Progenitor cell of endocrine pancreas (in vitro differentiated cells): ENCODE measurements around the gene HOXC6. TPM values are rescaled to one million over a fixed set of nuclear protein-coding genes. Genes with fewer than 3 reads are reported as not detected.

ENCODE experiments used
- DNase-seq: peaks from one replicate; pipeline ENCODE4 v3.0.0; 2021; ENCODE audit warnings: low spot score; ENCODE audit not compliant: unreplicated experiment
- H3K27ac Mint-ChIP-seq: 2 replicates; pipeline ENCODE4 v1.8.0; 2021; ENCODE audit warnings: mild to moderate bottlenecking, moderate library complexity, mixed read lengths
- H3K27me3 Mint-ChIP-seq: 2 replicates; pipeline ENCODE4 v1.8.0; 2021; ENCODE audit warnings: mixed read lengths
- H3K36me3 Mint-ChIP-seq: 2 replicates; pipeline ENCODE4 v1.8.0; 2022; ENCODE audit warnings: mixed read lengths; ENCODE audit not compliant: insufficient read depth
- H3K4me1 Mint-ChIP-seq: 2 replicates; pipeline ENCODE4 v1.8.0; 2021; ENCODE audit warnings: low read depth, mixed read lengths
- H3K4me3 Mint-ChIP-seq: 2 replicates; pipeline ENCODE4 v1.8.0; 2021; ENCODE audit warnings: low read depth, mild to moderate bottlenecking, moderate library complexity, mixed read lengths
- H3K9me3 Mint-ChIP-seq: 2 replicates; pipeline ENCODE4 v1.8.0; 2021; ENCODE audit warnings: low read depth, mixed read lengths
- total RNA-seq: library from RNA; stranded (reverse); gene quantifications from 2 replicates; pipeline ENCODE4 v1.2.1, GENCODE V29; 2021
- TF ChIP-seq, protein P1 (sequence below): fragments of 200-600 bp; sonication (generic); IDR thresholded peaks from one replicate; pipeline ENCODE4 v1.5.0; 2021; ENCODE audit warnings: antibody characterized with exemption, mild to moderate bottlenecking; ENCODE audit not compliant: unreplicated experiment

The HOXC6 gene
- total RNA-seq, 1 donor from 2014 or later = 0.17 TPM

DNA sequence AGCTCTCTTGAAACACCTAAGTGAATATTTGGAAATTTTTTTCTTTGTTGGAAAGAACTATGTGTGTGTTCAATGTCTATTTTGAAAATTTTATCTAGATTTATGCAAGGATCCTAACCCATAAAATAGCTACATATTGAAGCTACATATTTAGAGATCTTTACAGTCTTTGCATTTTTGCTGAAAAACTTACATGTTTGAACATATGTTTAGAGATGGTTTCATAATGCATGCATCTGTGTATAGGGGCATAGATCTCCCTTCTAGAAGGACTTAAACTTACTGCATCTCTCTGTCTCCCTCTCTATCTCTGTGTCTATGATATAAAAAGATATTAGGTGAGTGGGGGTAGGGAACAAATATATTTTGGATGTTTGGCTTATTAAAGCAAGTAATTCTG lies 17.2 kb downstream of the HOXC6 start:
- Mint-ChIP-seq H3K36me3 (no peaks in the 10 kb centered on the region), H3K4me1 (peaks cover 39% of the 10 kb centered on the region), H3K9me3 (no peaks in the 10 kb centered on the region), H3K27me3 (peaks cover 90% of the 10 kb centered on the region), H3K4me3 (no peak overlapping the region), H3K27ac (no peak overlapping the region)
- DNase-seq = no peak
- TF ChIP-seq, protein P1, sequence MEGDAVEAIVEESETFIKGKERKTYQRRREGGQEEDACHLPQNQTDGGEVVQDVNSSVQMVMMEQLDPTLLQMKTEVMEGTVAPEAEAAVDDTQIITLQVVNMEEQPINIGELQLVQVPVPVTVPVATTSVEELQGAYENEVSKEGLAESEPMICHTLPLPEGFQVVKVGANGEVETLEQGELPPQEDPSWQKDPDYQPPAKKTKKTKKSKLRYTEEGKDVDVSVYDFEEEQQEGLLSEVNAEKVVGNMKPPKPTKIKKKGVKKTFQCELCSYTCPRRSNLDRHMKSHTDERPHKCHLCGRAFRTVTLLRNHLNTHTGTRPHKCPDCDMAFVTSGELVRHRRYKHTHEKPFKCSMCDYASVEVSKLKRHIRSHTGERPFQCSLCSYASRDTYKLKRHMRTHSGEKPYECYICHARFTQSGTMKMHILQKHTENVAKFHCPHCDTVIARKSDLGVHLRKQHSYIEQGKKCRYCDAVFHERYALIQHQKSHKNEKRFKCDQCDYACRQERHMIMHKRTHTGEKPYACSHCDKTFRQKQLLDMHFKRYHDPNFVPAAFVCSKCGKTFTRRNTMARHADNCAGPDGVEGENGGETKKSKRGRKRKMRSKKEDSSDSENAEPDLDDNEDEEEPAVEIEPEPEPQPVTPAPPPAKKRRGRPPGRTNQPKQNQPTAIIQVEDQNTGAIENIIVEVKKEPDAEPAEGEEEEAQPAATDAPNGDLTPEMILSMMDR = no peak

DNA sequence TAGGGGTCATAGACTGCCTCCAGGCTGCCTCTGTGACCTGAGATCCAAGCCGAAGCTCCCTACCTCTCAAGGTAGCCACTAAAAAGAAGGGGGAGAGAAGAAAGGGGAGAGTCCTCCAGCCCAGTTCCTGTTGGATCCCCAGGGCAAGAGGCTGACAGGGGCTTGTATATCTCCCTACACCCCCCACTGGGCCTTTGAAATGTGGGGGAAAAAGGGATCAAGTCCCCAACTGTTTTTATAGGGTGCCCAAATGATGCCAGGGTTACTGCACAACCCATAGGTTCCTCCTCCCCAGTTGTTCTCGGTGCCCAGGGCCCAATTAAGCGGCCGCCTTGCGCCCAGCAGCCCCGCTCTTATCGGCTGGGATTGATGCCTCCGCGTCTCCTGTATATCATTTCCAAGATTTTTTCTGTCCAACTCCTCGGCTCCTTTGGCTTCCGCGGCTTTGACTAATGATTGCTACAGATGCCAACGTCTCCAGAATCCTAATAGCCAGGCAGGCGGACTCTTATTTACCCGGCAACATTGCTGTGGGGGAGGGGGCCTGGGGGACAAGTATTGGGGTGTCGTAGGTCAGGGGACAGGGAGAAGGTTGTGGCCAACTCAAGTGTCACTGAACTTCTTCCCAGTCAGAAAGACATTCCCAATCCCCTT lies 17.8 kb downstream of the HOXC6 start:
- H3K27ac Mint-ChIP-seq = no peak overlapping the region
- H3K9me3 Mint-ChIP-seq = no peaks in the 10 kb centered on the region
- no peak for DNase-seq
- H3K27me3 Mint-ChIP-seq = peaks cover 92% of the 10 kb centered on the region
- peaks cover 43% of the 10 kb centered on the region for H3K4me1 Mint-ChIP-seq
- TF ChIP-seq, protein P1 = no peak
- H3K36me3 Mint-ChIP-seq = no peaks in the 10 kb centered on the region
- no peak overlapping the region for H3K4me3 Mint-ChIP-seq

DNA sequence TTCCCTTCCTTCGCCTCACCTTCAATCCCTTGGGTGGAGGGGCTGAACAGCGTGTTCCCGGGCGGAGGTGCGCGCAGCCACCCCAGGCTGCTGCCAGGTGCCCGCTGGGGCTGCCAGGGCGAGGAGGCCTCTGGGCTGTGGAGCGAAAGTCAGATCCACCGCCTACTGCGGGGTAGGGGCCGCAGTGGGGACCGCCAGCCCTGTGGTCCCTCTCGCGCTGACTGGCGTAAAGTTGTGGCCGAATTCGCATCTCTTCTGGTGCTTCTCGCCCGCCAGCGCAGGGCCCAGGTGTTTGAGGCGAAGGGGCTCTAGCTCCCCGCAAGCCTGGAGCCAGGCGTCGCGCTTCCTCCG lies 18.5 kb downstream of the HOXC6 start:
- Mint-ChIP-seq H3K4me1 (peaks cover 49% of the 10 kb centered on the region), H3K4me3 (peak overlapping the region; percentile 70), H3K27me3 (peaks cover 93% of the 10 kb centered on the region), H3K27ac (peak overlapping the region; percentile 85), H3K36me3 (no peaks in the 10 kb centered on the region), H3K9me3 (no peaks in the 10 kb centered on the region)
- no peak for DNase-seq
- TF ChIP-seq, protein P1 = no peak

DNA sequence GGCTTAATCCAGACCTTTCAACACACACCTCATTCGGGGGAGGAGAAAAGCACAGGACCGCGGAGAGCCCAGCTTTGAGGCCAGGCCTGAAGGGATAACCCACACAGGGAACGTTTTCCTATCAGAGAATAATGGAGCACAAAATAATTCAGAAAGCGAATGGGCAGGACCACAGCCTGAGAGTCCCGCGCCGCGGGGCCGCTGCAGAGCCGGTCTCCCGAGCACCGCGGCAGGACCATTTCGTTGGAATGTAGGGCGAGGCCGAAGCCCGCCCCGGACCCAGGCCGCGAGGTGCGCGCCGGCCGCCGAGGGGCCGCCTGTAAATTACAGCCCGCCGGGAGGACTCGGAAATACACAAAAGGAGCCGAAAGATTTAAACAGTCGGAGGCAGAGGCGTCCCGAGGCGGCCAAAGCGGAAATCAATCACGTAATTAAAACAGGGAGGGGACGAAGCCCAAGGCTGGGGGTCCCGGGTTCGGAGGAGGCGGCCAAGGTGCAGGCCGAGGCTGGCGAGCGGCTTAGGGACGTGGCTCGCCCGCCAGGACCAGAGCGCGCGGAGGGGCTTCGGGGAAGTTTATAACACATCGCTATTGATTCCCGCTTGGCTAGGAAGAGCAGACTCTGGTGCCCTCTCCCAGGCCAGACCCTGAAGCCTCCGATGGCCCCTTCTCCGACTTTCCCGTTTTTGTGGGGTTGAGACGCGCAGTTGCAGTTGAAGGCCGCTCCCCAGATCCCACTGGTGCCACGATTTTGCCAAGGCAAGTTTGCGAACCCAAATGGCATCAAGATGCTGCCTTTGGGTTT lies 19.1 kb downstream of the HOXC6 start:
- peaks cover 91% of the 10 kb centered on the region for H3K27me3 Mint-ChIP-seq
- DNase-seq = no peak

DNA sequence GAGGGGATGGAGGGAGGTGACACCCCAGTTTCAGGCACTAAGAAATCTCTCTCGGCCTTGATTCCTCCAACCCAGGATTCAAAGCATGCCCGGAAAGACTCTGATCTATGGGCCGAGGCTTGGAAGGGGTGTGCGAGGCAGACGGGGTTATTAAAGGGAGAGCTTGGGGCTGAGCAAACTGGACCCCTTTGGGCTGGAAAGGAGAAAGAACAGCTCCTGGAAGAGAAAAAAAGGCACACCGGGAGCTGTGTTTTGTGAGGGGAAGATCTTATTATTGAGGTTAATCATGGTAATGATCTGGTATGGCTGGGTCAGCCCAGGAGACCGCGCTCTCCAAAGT lies 19.7 kb downstream of the HOXC6 start:
- TF ChIP-seq, protein P1 = no peak
- Mint-ChIP-seq H3K36me3 (no peaks in the 10 kb centered on the region), H3K9me3 (no peaks in the 10 kb centered on the region), H3K4me1 (peaks cover 56% of the 10 kb centered on the region), H3K27ac (peak overlapping the region; percentile 45), H3K4me3 (peak overlapping the region; percentile 70), H3K27me3 (peaks cover 85% of the 10 kb centered on the region)
- DNase-seq = no peak

More for the DNA sequence above, 19.1 kb downstream of the HOXC6 start:
- TF ChIP-seq, protein P1 = no peak
- H3K4me3 Mint-ChIP-seq = peak overlapping the region; percentile 70
- H3K4me1 Mint-ChIP-seq = peaks cover 53% of the 10 kb centered on the region
- H3K9me3 Mint-ChIP-seq = no peaks in the 10 kb centered on the region
- no peaks in the 10 kb centered on the region for H3K36me3 Mint-ChIP-seq
- H3K27ac Mint-ChIP-seq = peak overlapping the region; percentile 85
